ENCODE results near the gene TWIST2. TPM values are rescaled to one million over a fixed set of nuclear protein-coding genes. Genes with fewer than 3 reads are reported as not detected.

TWIST2 gene
- total and polyA plus RNA-seq, 2 donors from 2014 or later, result 0.56 to 1.4 TPM

DNA sequence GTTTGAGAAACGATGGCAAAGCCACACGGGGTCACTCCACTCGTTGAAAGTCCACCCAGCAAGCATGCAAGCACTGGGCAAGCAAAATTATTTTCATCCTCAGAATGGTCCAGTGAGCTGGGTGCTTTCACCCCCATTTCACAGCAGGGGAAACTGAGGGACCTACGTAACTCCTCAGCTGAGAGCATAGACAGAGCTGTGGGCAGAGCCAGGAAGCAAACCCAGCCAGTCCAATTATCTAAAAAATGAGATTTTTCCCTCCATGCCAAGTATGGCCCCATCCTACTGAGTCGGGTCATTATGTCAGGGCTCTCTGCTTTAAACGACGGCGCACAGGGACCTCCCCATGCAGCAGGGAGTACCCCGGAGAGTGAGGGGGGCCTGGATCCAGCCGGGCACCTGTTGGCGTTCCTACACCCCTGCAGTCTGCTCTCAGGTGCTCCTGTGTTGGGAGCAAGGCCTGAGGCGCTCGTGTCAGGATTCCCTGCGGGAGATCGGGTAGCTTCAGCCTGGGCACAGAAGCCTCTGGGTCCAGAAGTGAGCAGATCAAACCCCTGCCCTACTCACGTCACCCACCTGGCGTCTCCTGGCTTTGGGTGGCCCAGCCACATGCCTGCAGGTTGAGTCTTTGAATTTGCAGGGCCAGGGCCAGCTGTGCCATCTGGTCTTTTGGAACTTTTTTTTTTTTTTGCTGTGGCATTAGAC lies 17.3 kb downstream of the TWIST2 start:
- Histone ChIP-seq H3K27me3 (ENCODE audit: control insufficient read depth, insufficient read depth, low read length) (no peaks in the 10 kb centered on the region), H3K27ac (ENCODE audit: low read depth in 2 of 2, low read length in 2 of 2) (no peak overlapping the region), H3K36me3 (ENCODE audit: control insufficient read depth in 2 of 3, insufficient read depth in 3 of 3, low read length in 3 of 3) (no peaks in the 10 kb centered on the region), H3K4me3 (ENCODE audit: low read length in 3 of 3) (no peak overlapping the region), H3K9ac (ENCODE audit: low read length in 3 of 3) (no peak overlapping the region), H3K9me3 (ENCODE audit: control insufficient read depth in 2 of 3, insufficient read depth in 1 of 3, low read length in 3 of 3) (no peaks in the 10 kb centered on the region), H3K4me1 (ENCODE audit: control insufficient read depth in 2 of 3, insufficient read depth in 2 of 3, low read depth in 1 of 3, low read length in 3 of 3) (peaks cover 0 to 6% (median 0%) of the 10 kb centered on the region in 3 donors)
- DNase-seq (peak in 1 of 5 donors; percentile 16), FAIRE-seq (no peak)
- intact Hi-C loops (cut with DNase I), result no loop called here
- TF ChIP-seq, protein P1, sequence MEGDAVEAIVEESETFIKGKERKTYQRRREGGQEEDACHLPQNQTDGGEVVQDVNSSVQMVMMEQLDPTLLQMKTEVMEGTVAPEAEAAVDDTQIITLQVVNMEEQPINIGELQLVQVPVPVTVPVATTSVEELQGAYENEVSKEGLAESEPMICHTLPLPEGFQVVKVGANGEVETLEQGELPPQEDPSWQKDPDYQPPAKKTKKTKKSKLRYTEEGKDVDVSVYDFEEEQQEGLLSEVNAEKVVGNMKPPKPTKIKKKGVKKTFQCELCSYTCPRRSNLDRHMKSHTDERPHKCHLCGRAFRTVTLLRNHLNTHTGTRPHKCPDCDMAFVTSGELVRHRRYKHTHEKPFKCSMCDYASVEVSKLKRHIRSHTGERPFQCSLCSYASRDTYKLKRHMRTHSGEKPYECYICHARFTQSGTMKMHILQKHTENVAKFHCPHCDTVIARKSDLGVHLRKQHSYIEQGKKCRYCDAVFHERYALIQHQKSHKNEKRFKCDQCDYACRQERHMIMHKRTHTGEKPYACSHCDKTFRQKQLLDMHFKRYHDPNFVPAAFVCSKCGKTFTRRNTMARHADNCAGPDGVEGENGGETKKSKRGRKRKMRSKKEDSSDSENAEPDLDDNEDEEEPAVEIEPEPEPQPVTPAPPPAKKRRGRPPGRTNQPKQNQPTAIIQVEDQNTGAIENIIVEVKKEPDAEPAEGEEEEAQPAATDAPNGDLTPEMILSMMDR (IDR thresholded peaks at IDR 0.05; ENCODE audit: borderline replicate concordance, extremely low read depth, insufficient read depth), result no peak

DNA sequence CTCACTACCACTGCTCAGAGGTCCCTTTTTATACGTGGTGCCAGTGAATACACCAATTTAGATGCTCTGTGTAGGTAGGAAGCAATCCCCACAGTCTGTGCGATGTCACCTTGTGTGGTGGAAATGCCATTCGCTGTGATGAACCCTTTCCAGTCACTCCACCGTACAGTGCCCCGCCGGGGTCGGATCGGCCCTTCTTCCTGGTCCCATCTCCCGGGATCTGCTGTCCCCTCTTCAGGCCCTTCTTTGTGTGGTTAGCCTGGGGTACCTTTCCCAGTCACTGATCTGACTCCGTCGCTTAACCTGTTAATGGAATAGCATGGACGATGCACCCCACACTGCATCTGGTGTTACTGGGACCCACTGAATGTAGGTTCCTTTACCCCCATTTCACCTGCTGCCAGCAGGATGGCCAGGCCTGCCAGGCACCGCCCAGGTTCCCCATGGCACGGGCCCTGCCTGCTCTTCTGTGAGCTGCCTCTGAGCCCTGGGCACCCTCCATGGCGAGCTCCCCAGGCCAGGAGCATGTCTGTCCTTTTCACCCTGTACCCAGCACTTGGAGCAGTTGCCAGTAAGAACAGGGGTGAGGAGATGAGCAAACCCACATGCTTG lies 18.0 kb downstream of the TWIST2 start:
- no peak for FAIRE-seq
- no peak overlapping the region for H3K4me3 ChIP-seq (ENCODE audit: low read length in 3 of 3)
- no peaks in the 10 kb centered on the region for H3K36me3 ChIP-seq (ENCODE audit: control insufficient read depth in 2 of 3, insufficient read depth in 3 of 3, low read length in 3 of 3)
- H3K27me3 ChIP-seq (ENCODE audit: control insufficient read depth, insufficient read depth, low read length), result no peaks in the 10 kb centered on the region
- H3K27ac ChIP-seq (ENCODE audit: low read depth in 2 of 2, low read length in 2 of 2), result no peak overlapping the region
- intact Hi-C loops (cut with DNase I), result no loop called here
- DNase-seq, result peak in 1 of 5 donors; percentile 8
- H3K9ac ChIP-seq (ENCODE audit: low read length in 3 of 3), result no peak overlapping the region
- H3K9me3 ChIP-seq (ENCODE audit: control insufficient read depth in 2 of 3, insufficient read depth in 1 of 3, low read length in 3 of 3), result no peaks in the 10 kb centered on the region
- TF ChIP-seq, protein P1 (IDR thresholded peaks at IDR 0.05; ENCODE audit: borderline replicate concordance, extremely low read depth, insufficient read depth), result no peak
- peaks cover 0 to 6% (median 0%) of the 10 kb centered on the region in 3 donors for H3K4me1 ChIP-seq (ENCODE audit: control insufficient read depth in 2 of 3, insufficient read depth in 2 of 3, low read depth in 1 of 3, low read length in 3 of 3)

GRCh38 chr2:238866656-238867277 lies 18.9 kb downstream of the TWIST2 start:
- Histone ChIP-seq H3K27me3 (ENCODE audit: control insufficient read depth, insufficient read depth, low read length) (no peaks in the 10 kb centered on the region), H3K9me3 (ENCODE audit: control insufficient read depth in 2 of 3, insufficient read depth in 1 of 3, low read length in 3 of 3) (no peaks in the 10 kb centered on the region), H3K4me3 (ENCODE audit: low read length in 3 of 3) (no peak overlapping the region), H3K36me3 (ENCODE audit: control insufficient read depth in 2 of 3, insufficient read depth in 3 of 3, low read length in 3 of 3) (no peaks in the 10 kb centered on the region), H3K9ac (ENCODE audit: low read length in 3 of 3) (no peak overlapping the region), H3K4me1 (ENCODE audit: control insufficient read depth in 2 of 3, insufficient read depth in 2 of 3, low read depth in 1 of 3, low read length in 3 of 3) (peaks cover 0 to 6% (median 0%) of the 10 kb centered on the region in 3 donors), H3K27ac (ENCODE audit: low read depth in 2 of 2, low read length in 2 of 2) (no peak overlapping the region)
- DNase-seq, result no peak
- TF ChIP-seq, protein P1 (IDR thresholded peaks at IDR 0.05; ENCODE audit: borderline replicate concordance, extremely low read depth, insufficient read depth), result no peak
- no peak for FAIRE-seq
- intact Hi-C loops (cut with DNase I), result no loop called here
